GM19467 (cell line): ENCODE measurements around the gene CPNE4.

ENCODE experiments used
- ATAC-seq: cut with Tn5 transposase; IDR thresholded peaks from one replicate; pipeline ENCODE4 v1.9.1; 2021; ENCODE audit warnings: mild to moderate bottlenecking, moderate library complexity; ENCODE audit not compliant: unreplicated experiment

The CPNE4 gene

GRCh38 chr3:131616719-131617118, 418.1 kb downstream of the CPNE4 start:
- no peak for ATAC-seq

DNA sequence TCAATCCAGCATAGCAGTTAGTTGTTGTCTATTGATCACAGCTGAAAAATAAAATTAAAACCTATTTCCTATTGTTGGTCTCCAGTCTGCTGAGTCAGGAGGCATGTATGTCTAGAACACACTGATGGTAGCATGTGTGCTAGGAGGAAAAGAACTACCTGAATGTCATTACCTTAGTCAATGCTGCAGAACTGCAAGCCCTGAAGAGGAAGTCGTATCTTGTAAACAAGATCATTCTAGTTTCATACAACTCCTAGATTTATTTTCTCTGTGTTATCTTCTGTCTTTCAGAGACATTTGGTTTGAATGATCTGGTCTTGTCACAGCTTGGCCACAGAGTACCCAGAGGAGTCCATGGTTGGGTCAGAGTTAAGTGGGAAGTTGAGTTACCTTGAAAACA, 422.1 kb downstream of the CPNE4 start:
- ATAC-seq: no peak

DNA sequence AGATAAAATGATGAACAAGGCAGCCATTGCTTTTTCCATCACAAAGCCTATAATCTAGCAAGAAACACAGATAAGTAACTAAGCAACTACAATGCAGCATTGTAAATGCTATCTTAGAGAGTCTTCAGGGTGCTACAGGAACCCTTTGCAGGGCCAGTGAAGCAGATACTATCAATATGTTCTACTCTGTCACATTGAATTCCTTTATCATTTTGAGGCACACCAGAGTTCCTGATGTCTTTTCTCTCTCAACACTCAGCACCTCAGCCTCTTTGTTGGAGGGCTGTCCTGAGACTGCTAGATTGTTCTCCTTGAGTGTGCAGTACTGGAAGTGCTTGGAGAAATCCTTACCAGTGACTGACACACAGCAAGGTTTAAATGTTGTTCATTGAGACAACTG, 424.6 kb downstream of the CPNE4 start:
- ATAC-seq: no peak

DNA sequence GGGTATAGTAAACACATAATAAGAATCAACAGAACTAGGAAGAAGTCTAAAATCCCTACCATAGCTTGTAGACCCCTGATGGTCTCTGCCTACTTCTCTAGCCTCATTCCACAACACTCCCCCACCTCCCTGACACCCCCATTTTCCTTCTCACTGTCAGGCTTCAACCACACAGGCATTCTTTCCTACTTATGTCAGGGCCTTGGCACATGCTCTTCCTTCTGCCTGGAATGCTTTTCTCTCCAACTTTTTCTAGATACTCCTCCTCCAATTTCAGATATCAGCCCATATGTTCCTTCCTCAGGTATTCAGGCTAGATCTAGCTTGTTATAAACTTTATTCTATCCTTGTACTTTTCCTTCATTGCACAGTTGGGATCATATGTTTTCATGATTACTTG, 426.1 kb downstream of the CPNE4 start:
- no peak for ATAC-seq

DNA sequence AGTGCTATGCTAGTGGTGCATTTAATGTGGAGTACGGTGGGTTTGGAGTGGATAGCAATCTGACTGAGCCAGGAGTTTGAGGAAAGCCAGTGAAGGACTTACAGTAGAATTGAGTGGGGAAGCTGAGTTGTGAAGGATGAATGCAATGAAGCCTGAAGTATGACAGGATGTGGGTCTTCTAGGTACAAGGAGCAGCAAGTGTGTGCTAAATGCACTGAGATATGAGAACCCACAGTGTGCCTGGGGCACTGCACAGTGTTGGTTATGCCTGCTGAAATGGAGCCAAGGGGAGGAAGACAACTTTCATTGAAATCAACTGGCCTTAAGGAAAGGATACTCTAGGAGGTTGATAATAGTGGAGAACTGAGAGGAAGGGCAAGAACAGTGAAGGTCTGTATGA, 426.5 kb downstream of the CPNE4 start:
- ATAC-seq: no peak

DNA sequence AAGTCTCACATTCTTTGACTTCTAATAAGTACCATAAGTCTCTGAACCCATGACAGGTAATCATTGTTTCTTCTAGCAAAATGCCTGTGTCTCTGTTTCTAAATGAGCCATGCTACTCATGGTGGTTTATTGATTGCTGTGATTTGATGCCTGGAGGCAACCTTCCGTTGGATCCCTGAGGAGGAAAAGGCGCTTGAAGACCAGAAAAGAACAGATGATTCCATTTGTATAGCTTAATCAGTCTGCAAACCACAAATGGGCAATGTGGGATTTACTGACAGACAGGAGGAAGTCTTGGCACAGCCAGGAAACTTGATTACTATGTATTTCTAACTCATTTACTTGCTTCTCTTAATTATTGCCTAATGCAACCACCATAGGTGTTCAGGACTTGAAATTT, 428.9 kb downstream of the CPNE4 start:
- ATAC-seq: no peak

DNA sequence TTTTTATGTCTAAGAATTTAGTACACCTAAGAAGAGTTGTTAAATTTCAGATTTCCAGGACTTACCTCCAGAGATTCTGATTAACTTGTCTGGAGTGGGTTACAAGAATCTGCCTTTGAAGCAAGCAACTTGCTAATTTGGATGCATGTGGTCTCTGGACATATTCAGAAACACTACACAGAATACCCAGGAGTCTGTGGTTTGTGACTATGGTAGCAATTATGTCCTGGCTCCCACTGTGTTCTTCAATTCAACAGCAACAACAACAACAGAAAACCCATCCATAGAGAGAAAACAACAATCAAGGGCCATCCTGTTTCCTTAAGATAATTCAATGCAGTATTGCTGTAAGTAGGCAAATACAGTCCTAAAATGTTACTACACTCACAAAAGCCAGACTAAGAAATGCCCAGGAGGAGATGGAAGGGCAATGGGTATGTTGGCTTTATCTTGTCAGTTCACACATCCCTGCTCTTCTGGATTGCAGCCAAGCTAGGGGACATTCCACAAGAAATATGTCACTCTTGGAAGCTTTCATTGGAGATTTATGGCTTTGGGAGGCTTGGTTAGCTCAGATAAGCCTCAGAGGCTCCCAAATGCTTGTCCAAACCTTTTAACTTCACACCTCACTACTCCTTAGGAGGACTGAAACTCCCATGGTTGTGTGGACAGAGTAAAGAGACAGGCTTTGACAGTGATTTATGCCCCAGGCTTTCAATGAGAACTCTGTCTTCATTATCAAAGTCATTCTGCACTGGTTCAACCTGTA, 432.6 kb downstream of the CPNE4 start:
- ATAC-seq: no peak

DNA sequence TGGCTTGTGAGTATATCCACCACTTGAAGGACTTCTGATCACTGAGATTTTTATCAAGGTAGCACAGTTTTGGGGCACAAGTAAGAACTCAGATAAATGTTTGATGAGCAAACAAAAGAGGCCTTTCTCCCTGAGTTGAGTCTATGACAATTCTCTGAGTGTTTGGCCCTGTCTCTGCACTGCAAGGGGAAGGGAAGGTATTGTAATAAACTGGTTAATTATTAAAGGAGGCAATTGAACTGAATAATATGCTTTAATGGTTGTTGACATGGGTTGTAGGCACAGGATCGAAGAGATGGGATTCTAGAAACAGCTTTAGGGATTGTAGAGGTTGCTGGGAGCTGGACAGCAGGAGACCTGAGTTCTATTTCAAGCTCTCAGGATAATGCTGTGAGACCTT, 437.0 kb downstream of the CPNE4 start:
- no peak for ATAC-seq

GRCh38 chr3:131596884-131597283, 437.9 kb downstream of the CPNE4 start:
- no peak for ATAC-seq

DNA sequence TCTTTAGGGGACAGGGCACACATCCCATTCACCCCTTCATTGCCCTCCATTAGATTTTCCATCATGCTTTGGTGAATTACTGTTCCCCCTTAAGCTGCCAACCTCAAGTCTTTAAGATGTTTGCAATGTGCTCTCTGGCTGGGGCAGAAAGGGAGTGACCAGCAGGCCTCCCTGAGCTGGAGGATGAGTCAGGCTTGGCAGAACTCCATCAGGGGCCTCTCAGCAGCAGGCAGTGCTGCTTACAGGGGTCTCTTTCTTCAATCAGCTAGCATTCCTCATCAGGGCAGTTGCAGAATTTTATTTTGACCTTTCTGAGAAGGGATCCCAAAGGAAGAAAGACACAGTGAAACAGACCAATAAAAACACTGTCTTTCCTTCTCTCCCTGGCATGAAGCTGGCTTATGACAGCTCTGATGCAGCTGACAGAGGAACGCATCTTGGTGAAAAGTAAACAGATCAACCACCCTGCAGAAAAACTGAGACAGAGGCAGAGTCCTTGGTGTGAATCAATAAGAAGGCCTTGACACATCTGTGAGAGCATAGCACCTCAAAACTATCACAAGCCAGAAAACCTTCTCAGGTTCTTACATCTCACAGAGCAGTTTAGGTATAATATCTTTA, 443.3 kb downstream of the CPNE4 start:
- ATAC-seq: no peak

DNA sequence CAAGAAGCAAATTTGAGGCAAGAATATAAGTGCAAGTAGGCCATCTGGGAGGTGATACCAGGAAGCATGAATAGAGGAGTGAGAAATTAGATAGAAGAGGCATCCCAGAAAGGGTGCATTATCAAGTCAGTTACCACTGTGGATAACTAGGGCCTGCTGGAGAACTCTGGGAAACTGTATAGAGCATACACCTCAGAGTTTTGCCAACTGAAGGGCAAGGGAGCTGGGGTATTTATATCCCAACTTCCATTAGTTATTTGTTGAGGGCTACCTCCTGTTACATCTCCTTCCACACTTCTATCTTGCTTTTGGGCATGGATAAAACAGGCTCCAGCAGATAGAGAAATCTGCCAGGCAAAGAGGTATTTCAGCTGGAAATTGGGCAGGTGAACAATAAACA, 448.5 kb downstream of the CPNE4 start:
- no peak for ATAC-seq

- ATAC-seq: no peak
These were observed 452.4 kb downstream of the CPNE4 start for GRCh38 chr3:131582438-131582837.

GRCh38 chr3:131568460-131568859, 466.4 kb downstream of the CPNE4 start:
- ATAC-seq: no peak

DNA sequence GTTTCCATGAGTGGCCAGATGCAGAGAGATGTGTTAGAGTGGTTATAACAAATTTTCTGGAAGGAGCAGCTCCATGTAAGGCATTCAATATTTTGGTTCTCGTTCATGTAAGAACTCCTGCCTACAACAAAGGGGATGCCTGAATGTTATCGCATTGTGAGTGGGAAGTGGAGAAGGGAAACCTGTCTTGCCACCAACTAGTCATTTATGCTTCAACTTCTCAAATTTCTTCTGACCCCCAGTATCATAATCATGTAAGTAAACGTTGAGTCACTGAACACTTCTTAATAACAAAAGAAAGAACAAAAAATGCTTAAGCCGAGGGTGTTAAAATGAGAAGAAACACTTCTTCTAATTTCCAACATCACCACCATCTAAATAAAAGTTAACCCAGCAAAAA, 470.0 kb downstream of the CPNE4 start:
- no peak for ATAC-seq

GRCh38 chr3:131561511-131561910, 473.3 kb downstream of the CPNE4 start:
- no peak for ATAC-seq

- no peak for ATAC-seq
These were observed 474.0 kb downstream of the CPNE4 start for GRCh38 chr3:131560795-131561194.

GRCh38 chr3:131555456-131555855, 479.4 kb downstream of the CPNE4 start:
- ATAC-seq: no peak

GRCh38 chr3:131553495-131554247, 481.1 kb downstream of the CPNE4 start:
- peak; percentile 98 for ATAC-seq

DNA sequence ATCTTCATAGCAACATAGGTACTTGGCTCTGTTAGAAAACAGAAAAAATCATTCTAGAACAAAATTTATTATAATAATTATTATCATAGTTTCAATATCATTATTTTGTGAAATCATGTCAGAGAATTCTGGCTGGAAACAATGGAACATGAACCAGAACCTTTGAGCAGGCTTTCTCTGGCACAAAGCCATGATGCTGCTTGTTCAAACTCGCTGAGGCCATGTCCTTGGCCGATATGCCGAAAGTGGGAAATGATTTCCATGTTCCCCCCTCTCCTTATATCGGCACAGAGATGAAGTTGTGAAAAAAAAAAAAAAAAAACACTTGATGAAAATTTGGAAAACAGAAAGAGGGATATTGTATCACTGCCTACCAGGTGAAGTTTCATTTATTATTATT, 483.1 kb downstream of the CPNE4 start:
- no peak for ATAC-seq

- no peak for ATAC-seq
These were observed 484.0 kb downstream of the CPNE4 start for GRCh38 chr3:131550562-131551465.

- ATAC-seq: no peak
These were observed 485.5 kb downstream of the CPNE4 start for GRCh38 chr3:131549340-131549739.
